ENCODE measurements around the gene NADSYN1.

DNA sequence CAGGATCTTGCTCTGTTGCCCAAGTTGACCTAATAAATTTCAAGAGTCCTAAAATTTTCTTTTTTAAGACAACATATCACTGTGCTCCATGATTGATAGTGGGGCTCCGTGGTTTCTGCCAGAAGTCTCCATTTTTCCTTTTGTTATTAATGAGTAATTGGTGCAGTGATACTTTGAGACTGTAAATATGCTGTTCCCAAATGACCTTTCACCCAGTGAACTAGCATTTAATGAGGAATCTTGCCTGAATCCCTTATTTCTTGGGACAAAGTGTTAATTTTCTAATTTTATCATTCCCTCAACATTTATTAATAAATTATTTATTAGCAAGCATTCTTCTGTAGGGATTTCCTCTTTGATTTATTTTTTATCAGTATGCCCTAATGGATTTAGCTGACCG lies 2.5 kb upstream of the NADSYN1 start:
- TF ChIP-seq, protein P1, sequence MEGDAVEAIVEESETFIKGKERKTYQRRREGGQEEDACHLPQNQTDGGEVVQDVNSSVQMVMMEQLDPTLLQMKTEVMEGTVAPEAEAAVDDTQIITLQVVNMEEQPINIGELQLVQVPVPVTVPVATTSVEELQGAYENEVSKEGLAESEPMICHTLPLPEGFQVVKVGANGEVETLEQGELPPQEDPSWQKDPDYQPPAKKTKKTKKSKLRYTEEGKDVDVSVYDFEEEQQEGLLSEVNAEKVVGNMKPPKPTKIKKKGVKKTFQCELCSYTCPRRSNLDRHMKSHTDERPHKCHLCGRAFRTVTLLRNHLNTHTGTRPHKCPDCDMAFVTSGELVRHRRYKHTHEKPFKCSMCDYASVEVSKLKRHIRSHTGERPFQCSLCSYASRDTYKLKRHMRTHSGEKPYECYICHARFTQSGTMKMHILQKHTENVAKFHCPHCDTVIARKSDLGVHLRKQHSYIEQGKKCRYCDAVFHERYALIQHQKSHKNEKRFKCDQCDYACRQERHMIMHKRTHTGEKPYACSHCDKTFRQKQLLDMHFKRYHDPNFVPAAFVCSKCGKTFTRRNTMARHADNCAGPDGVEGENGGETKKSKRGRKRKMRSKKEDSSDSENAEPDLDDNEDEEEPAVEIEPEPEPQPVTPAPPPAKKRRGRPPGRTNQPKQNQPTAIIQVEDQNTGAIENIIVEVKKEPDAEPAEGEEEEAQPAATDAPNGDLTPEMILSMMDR (IDR thresholded peaks at IDR 0.05) = no peak
- TF ChIP-seq POLR2A (IDR thresholded peaks at IDR 0.05) = no peak
